ENCODE measurements around the gene DNAAF3. TPM values are rescaled to one million over a fixed set of nuclear protein-coding genes. Genes with fewer than 3 reads are reported as not detected.

The DNAAF3 gene
- total RNA-seq, 1 experiment from 2014 or later = 4.2 TPM

- peaks cover 27% of the 10 kb centered on the region for H3K4me1 ChIP-seq (ENCODE audit: insufficient read depth, low read length, poor library complexity, severe bottlenecking)
- no peak for TF ChIP-seq CTCF (conservative IDR thresholded peaks at IDR 0.05; ENCODE audit: low read depth, low read length)
- TF ChIP-seq EZH2 (IDR thresholded peaks at IDR 0.05; ENCODE audit: borderline replicate concordance, low read depth, low read length, poor library complexity, severe bottlenecking) = no peak
- CTCF ChIA-PET = no interaction called here
- DNase-seq (ENCODE audit: low spot score) = no peak
- no peaks in the 10 kb centered on the region for H3K36me3 ChIP-seq (ENCODE audit: insufficient read depth, low read length, poor library complexity, severe bottlenecking)
- H3K27me3 ChIP-seq (replicated peaks; ENCODE audit: insufficient read depth, low read depth, low read length, poor library complexity) = no peaks in the 10 kb centered on the region
- BruUV-seq (replicated peaks) = no TSS peak
- POLR2A ChIA-PET (ENCODE audit: low non-redundant PET) = no interaction called here
- intact Hi-C loops (cut with micrococcal nuclease; ENCODE audit: unreplicated experiment) = no loop called here
- H3K27ac ChIP-seq (ENCODE audit: low read depth, low read length, poor library complexity, severe bottlenecking) = no peak overlapping the region
- H3K9me3 ChIP-seq (ENCODE audit: low read depth, low read length, poor library complexity, severe bottlenecking) = no peaks in the 10 kb centered on the region
- H3K4me3 ChIP-seq (ENCODE audit: low read depth, low read length, poor library complexity, severe bottlenecking) = no peak overlapping the region
Measured at GRCh38 chr19:55147545-55148251, 18.7 kb downstream of the DNAAF3 start.

GRCh38 chr19:55146705-55147273 lies 19.6 kb downstream of the DNAAF3 start:
- no peaks in the 10 kb centered on the region for H3K9me3 ChIP-seq (ENCODE audit: low read depth, low read length, poor library complexity, severe bottlenecking)
- TF ChIP-seq EZH2 (IDR thresholded peaks at IDR 0.05; ENCODE audit: borderline replicate concordance, low read depth, low read length, poor library complexity, severe bottlenecking) = no peak
- intact Hi-C loops (cut with micrococcal nuclease; ENCODE audit: unreplicated experiment) = no loop called here
- H3K27ac ChIP-seq (ENCODE audit: low read depth, low read length, poor library complexity, severe bottlenecking) = no peak overlapping the region
- ChIA-PET POLR2A (ENCODE audit: low non-redundant PET) (interaction anchor here (0.6 kb wide), 1 partner anchor 47 kb away, joined by 3 read pairs; no protein-coding TSS in a partner anchor), CTCF (interaction anchor here (0.6 to 0.7 kb wide), 2 partner anchors 14 to 463 kb away, joined by 3 read pairs; no protein-coding TSS in a partner anchor)
- BruUV-seq (replicated peaks) = no TSS peak
- no peaks in the 10 kb centered on the region for H3K27me3 ChIP-seq (replicated peaks; ENCODE audit: insufficient read depth, low read depth, low read length, poor library complexity)
- no peaks in the 10 kb centered on the region for H3K36me3 ChIP-seq (ENCODE audit: insufficient read depth, low read length, poor library complexity, severe bottlenecking)
- DNase-seq (ENCODE audit: low spot score) = peak; percentile 54
- peaks cover 24% of the 10 kb centered on the region for H3K4me1 ChIP-seq (ENCODE audit: insufficient read depth, low read length, poor library complexity, severe bottlenecking)
- peak overlapping the region; percentile 53 for H3K4me3 ChIP-seq (ENCODE audit: low read depth, low read length, poor library complexity, severe bottlenecking)

GRCh38 chr19:55146078-55146704 lies 20.2 kb downstream of the DNAAF3 start:
- TF ChIP-seq CTCF (conservative IDR thresholded peaks at IDR 0.05; ENCODE audit: low read depth, low read length) = peak; percentile 78
- no peak for TF ChIP-seq EZH2 (IDR thresholded peaks at IDR 0.05; ENCODE audit: borderline replicate concordance, low read depth, low read length, poor library complexity, severe bottlenecking)
- H3K9me3 ChIP-seq (ENCODE audit: low read depth, low read length, poor library complexity, severe bottlenecking) = no peaks in the 10 kb centered on the region
- H3K36me3 ChIP-seq (ENCODE audit: insufficient read depth, low read length, poor library complexity, severe bottlenecking) = no peaks in the 10 kb centered on the region
- ChIA-PET POLR2A (ENCODE audit: low non-redundant PET) (interaction anchor here (0.6 kb wide), 1 partner anchor 47 kb away, joined by 3 read pairs; no protein-coding TSS in a partner anchor), CTCF (interaction anchor here (0.6 to 0.7 kb wide), 3 partner anchors 14 to 462 kb away, joined by 3 to 8 read pairs (median 3); no protein-coding TSS in a partner anchor)
- intact Hi-C loops (cut with micrococcal nuclease; ENCODE audit: unreplicated experiment) = no loop called here
- H3K4me3 ChIP-seq (ENCODE audit: low read depth, low read length, poor library complexity, severe bottlenecking) = peak overlapping the region; percentile 53
- peaks cover 18% of the 10 kb centered on the region for H3K4me1 ChIP-seq (ENCODE audit: insufficient read depth, low read length, poor library complexity, severe bottlenecking)
- no peak overlapping the region for H3K27ac ChIP-seq (ENCODE audit: low read depth, low read length, poor library complexity, severe bottlenecking)
- no peaks in the 10 kb centered on the region for H3K27me3 ChIP-seq (replicated peaks; ENCODE audit: insufficient read depth, low read depth, low read length, poor library complexity)
- DNase-seq (ENCODE audit: low spot score) = peak; percentile 65
- no TSS peak for BruUV-seq (replicated peaks)

Data from A673 (cell line).